ENCODE results near the gene PRDX3. TPM values are rescaled to one million over a fixed set of nuclear protein-coding genes. Genes with fewer than 3 reads are reported as not detected.

PRDX3 gene
- total and polyA plus RNA-seq, 7 experiments from 2014 or later: 11.7 to 120 (median 36.7) TPM

DNA sequence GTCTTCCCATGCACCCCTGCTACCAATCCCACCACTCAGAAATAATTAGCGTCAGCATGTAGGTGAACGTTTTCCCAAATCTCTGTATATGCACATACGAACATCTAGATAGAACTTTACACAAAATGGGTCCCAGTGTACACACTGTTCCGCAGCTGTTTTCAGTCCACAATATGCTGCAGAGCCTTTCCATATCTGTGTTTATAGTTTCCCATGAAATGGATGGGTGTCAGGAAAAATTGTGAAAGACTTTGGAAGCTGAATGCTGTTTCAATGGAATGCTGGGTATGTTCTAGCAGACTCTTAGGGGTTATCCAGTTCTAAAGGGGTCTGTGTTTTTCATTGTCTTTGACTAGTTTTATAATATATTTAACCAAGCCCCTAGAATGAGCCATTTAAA, 42.6 kb upstream of the PRDX3 start:
- H3K4me3 ChIP-seq (ENCODE audit: low read length): no peak overlapping the region
- Mint-ChIP-seq H3K4me1 (peaks cover 16 to 59% (median 49%) of the 10 kb centered on the region in 7 donors), H3K27ac (no peak overlapping the region), H3K36me3 (peaks cover 0 to 4% (median 0%) of the 10 kb centered on the region in 5 donors), H3K9me3 (peaks cover 0 to 2% (median 0%) of the 10 kb centered on the region in 11 donors), H3K27me3 (no peaks in the 10 kb centered on the region), H3K4me3 (no peak overlapping the region)
- H3K27ac ChIP-seq (ENCODE audit: low read depth, low read length): no peak overlapping the region
- CTCF ChIA-PET: no interaction called here
- no peaks in the 10 kb centered on the region for H3K27me3 ChIP-seq (ENCODE audit: control insufficient read depth in 2 of 2, insufficient read depth in 2 of 2, low read length in 2 of 2)
- no peak for DNase-seq
- no peaks in the 10 kb centered on the region for H3K9me3 ChIP-seq (ENCODE audit: control insufficient read depth in 2 of 3, low read length in 3 of 3)
- no peaks in the 10 kb centered on the region for H3K36me3 ChIP-seq (ENCODE audit: control insufficient read depth in 2 of 3, insufficient read depth in 3 of 3, low read length in 3 of 3)
- ATAC-seq: no peak
- H3K4me1 ChIP-seq (ENCODE audit: control insufficient read depth in 2 of 2, insufficient read depth in 2 of 2, low read length in 2 of 2): peaks cover 0 to 11% of the 10 kb centered on the region in 2 donors
- POLR2A ChIA-PET: no interaction called here
- intact Hi-C loops (cut with micrococcal nuclease): no loop called here

DNA sequence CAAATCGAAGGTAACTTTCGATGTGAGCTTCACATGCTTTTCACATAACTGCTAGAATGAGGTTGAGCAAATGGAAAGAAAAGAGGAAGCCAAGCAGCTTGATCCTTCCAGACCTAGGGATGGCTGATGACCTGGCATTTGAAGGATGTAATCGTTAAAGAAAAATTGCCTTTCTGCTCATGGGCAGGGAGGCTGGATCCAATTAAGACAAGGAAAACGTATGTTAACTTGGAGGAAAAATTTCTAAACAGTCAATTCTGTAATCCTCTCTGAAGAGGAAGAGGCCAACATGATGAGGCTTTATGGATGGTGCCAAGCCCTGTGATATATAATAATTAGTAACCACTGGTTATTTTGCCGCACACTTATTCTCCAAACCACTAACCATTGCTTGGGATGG, 41.3 kb upstream of the PRDX3 start:
- ChIA-PET CTCF (no interaction called here), POLR2A (no interaction called here)
- Mint-ChIP-seq H3K4me1 (peaks cover 29 to 63% (median 52%) of the 10 kb centered on the region in 7 donors), H3K36me3 (peaks cover 0 to 4% (median 0%) of the 10 kb centered on the region in 5 donors), H3K27me3 (no peaks in the 10 kb centered on the region), H3K27ac (peak overlapping the region in 1 of 9 donors; percentile 46), H3K9me3 (peaks cover 0 to 2% (median 0%) of the 10 kb centered on the region in 11 donors), H3K4me3 (no peak overlapping the region)
- Histone ChIP-seq H3K27me3 (ENCODE audit: control insufficient read depth in 2 of 2, insufficient read depth in 2 of 2, low read length in 2 of 2) (no peaks in the 10 kb centered on the region), H3K36me3 (ENCODE audit: control insufficient read depth in 2 of 3, insufficient read depth in 3 of 3, low read length in 3 of 3) (no peaks in the 10 kb centered on the region), H3K4me3 (ENCODE audit: low read length) (no peak overlapping the region), H3K9me3 (ENCODE audit: control insufficient read depth in 2 of 3, low read length in 3 of 3) (no peaks in the 10 kb centered on the region), H3K4me1 (ENCODE audit: control insufficient read depth in 2 of 2, insufficient read depth in 2 of 2, low read length in 2 of 2) (peaks cover 0 to 12% of the 10 kb centered on the region in 2 donors), H3K27ac (ENCODE audit: low read depth, low read length) (no peak overlapping the region)
- ATAC-seq: no peak
- DNase-seq: no peak
- intact Hi-C loops (cut with micrococcal nuclease): no loop called here

GRCh38 chr10:119217991-119218490, 39.4 kb upstream of the PRDX3 start:
- POLR2A ChIA-PET: interaction anchor here (1.3 kb wide), 1 partner anchor 9 kb away, joined by 5 read pairs; no protein-coding TSS in a partner anchor

GRCh38 chr10:119217401-119217800, 38.8 kb upstream of the PRDX3 start:
- H3K4me1 Mint-ChIP-seq: peaks cover 38 to 74% (median 65%) of the 10 kb centered on the region in 7 donors
- no peak overlapping the region for H3K4me3 ChIP-seq (ENCODE audit: low read length)
- peaks cover 6 to 35% of the 10 kb centered on the region in 2 donors for H3K4me1 ChIP-seq (ENCODE audit: control insufficient read depth in 2 of 2, insufficient read depth in 2 of 2, low read length in 2 of 2)
- ATAC-seq: peak; percentile 17
- peaks cover 0 to 12% (median 0%) of the 10 kb centered on the region in 5 donors for H3K36me3 Mint-ChIP-seq
- intact Hi-C loops (cut with micrococcal nuclease): no loop called here
- no peaks in the 10 kb centered on the region for H3K27me3 ChIP-seq (ENCODE audit: control insufficient read depth in 2 of 2, insufficient read depth in 2 of 2, low read length in 2 of 2)
- H3K9me3 ChIP-seq (ENCODE audit: control insufficient read depth in 2 of 3, low read length in 3 of 3): no peaks in the 10 kb centered on the region
- ChIA-PET CTCF (interaction anchor here (0.8 kb wide), 1 partner anchor 8 kb away, joined by 5 read pairs; no protein-coding TSS in a partner anchor), POLR2A (interaction anchor here (1.3 kb wide), 1 partner anchor 8 kb away, joined by 5 read pairs; no protein-coding TSS in a partner anchor)
- H3K27ac ChIP-seq (ENCODE audit: low read depth, low read length): no peak overlapping the region
- H3K27me3 Mint-ChIP-seq: no peaks in the 10 kb centered on the region
- H3K4me3 Mint-ChIP-seq: no peak overlapping the region
- H3K27ac Mint-ChIP-seq: peak overlapping the region in 2 of 9 donors; percentile 48 to 88
- DNase-seq: no peak
- no peaks in the 10 kb centered on the region for H3K36me3 ChIP-seq (ENCODE audit: control insufficient read depth in 2 of 3, insufficient read depth in 3 of 3, low read length in 3 of 3)
- H3K9me3 Mint-ChIP-seq: peaks cover 0 to 2% (median 0%) of the 10 kb centered on the region in 11 donors

More at GRCh38 chr10:119217991-119218490, 39.4 kb upstream of the PRDX3 start:
- Mint-ChIP-seq H3K4me3 (peak overlapping the region in 3 of 10 donors; percentile 5 to 16 (median 12)), H3K27me3 (no peaks in the 10 kb centered on the region), H3K27ac (peak overlapping the region in 4 of 9 donors; percentile 13 to 88 (median 41)), H3K36me3 (peaks cover 0 to 8% (median 0%) of the 10 kb centered on the region in 5 donors), H3K4me1 (peaks cover 34 to 72% (median 62%) of the 10 kb centered on the region in 7 donors), H3K9me3 (peaks cover 0 to 2% (median 0%) of the 10 kb centered on the region in 11 donors)
- CTCF ChIA-PET: interaction anchor here (0.6 to 1.1 kb wide), 3 partner anchors 8 to 91 kb away, joined by 3 to 5 read pairs (median 3); no protein-coding TSS in a partner anchor
- no peak overlapping the region for H3K4me3 ChIP-seq (ENCODE audit: low read length)
- DNase-seq (peak in 1 of 9 donors; percentile 25), ATAC-seq (no peak)
- H3K4me1 ChIP-seq (ENCODE audit: control insufficient read depth in 2 of 2, insufficient read depth in 2 of 2, low read length in 2 of 2): peaks cover 0 to 29% of the 10 kb centered on the region in 2 donors
- intact Hi-C loops (cut with micrococcal nuclease): no loop called here
- no peaks in the 10 kb centered on the region for H3K36me3 ChIP-seq (ENCODE audit: control insufficient read depth in 2 of 3, insufficient read depth in 3 of 3, low read length in 3 of 3)
- H3K9me3 ChIP-seq (ENCODE audit: control insufficient read depth in 2 of 3, low read length in 3 of 3): no peaks in the 10 kb centered on the region
- no peaks in the 10 kb centered on the region for H3K27me3 ChIP-seq (ENCODE audit: control insufficient read depth in 2 of 2, insufficient read depth in 2 of 2, low read length in 2 of 2)
- H3K27ac ChIP-seq (ENCODE audit: low read depth, low read length): no peak overlapping the region

- no peaks in the 10 kb centered on the region for H3K36me3 ChIP-seq (ENCODE audit: control insufficient read depth in 2 of 3, insufficient read depth in 3 of 3, low read length in 3 of 3)
- Mint-ChIP-seq H3K9me3 (peaks cover 0 to 2% (median 0%) of the 10 kb centered on the region in 11 donors), H3K36me3 (peaks cover 0 to 12% (median 0%) of the 10 kb centered on the region in 5 donors), H3K27me3 (no peaks in the 10 kb centered on the region), H3K4me3 (no peak overlapping the region), H3K4me1 (peaks cover 39 to 75% (median 68%) of the 10 kb centered on the region in 7 donors), H3K27ac (peak overlapping the region in 5 of 9 donors; percentile 32 to 84 (median 59))
- POLR2A ChIA-PET: interaction anchor here (0.5 to 1.1 kb wide), 3 partner anchors 80 to 225 kb away, joined by 3 to 4 read pairs (median 4); no protein-coding TSS in a partner anchor
- H3K27ac ChIP-seq (ENCODE audit: low read depth, low read length): no peak overlapping the region
- H3K9me3 ChIP-seq (ENCODE audit: control insufficient read depth in 2 of 3, low read length in 3 of 3): no peaks in the 10 kb centered on the region
- ATAC-seq (peak; percentile 31), DNase-seq (no peak)
- CTCF ChIA-PET: no interaction called here
- intact Hi-C loops (cut with micrococcal nuclease): no loop called here
- no peak overlapping the region for H3K4me3 ChIP-seq (ENCODE audit: low read length)
- H3K27me3 ChIP-seq (ENCODE audit: control insufficient read depth in 2 of 2, insufficient read depth in 2 of 2, low read length in 2 of 2): no peaks in the 10 kb centered on the region
- H3K4me1 ChIP-seq (ENCODE audit: control insufficient read depth in 2 of 2, insufficient read depth in 2 of 2, low read length in 2 of 2): peaks cover 11 to 48% of the 10 kb centered on the region in 2 donors
Measured at GRCh38 chr10:119216127-119216526, 37.5 kb upstream of the PRDX3 start.

GRCh38 chr10:119215371-119215770, 36.8 kb upstream of the PRDX3 start:
- CTCF ChIA-PET: interaction anchor here (0.8 kb wide), 1 partner anchor 15 kb away, joined by 5 read pairs; no protein-coding TSS in a partner anchor
- ATAC-seq (no peak), DNase-seq (no peak)
- peak overlapping the region in 1 of 10 donors; percentile 53 for H3K4me3 Mint-ChIP-seq
- peak overlapping the region in 6 of 9 donors; percentile 32 to 84 (median 60) for H3K27ac Mint-ChIP-seq
- no peaks in the 10 kb centered on the region for H3K9me3 ChIP-seq (ENCODE audit: control insufficient read depth in 2 of 3, low read length in 3 of 3)
- H3K27ac ChIP-seq (ENCODE audit: low read depth, low read length): no peak overlapping the region
- no peaks in the 10 kb centered on the region for H3K27me3 ChIP-seq (ENCODE audit: control insufficient read depth in 2 of 2, insufficient read depth in 2 of 2, low read length in 2 of 2)
- H3K9me3 Mint-ChIP-seq: peaks cover 0 to 2% (median 0%) of the 10 kb centered on the region in 11 donors
- POLR2A ChIA-PET: interaction anchor here (1.1 to 1.6 kb wide), 3 partner anchors 9 to 91 kb away, joined by 3 to 4 read pairs (median 3); no protein-coding TSS in a partner anchor
- peaks cover 11 to 54% of the 10 kb centered on the region in 2 donors for H3K4me1 ChIP-seq (ENCODE audit: control insufficient read depth in 2 of 2, insufficient read depth in 2 of 2, low read length in 2 of 2)
- H3K27me3 Mint-ChIP-seq: no peaks in the 10 kb centered on the region
- H3K4me3 ChIP-seq (ENCODE audit: low read length): no peak overlapping the region
- no peaks in the 10 kb centered on the region for H3K36me3 ChIP-seq (ENCODE audit: control insufficient read depth in 2 of 3, insufficient read depth in 3 of 3, low read length in 3 of 3)
- peaks cover 37 to 78% (median 71%) of the 10 kb centered on the region in 7 donors for H3K4me1 Mint-ChIP-seq
- intact Hi-C loops (cut with micrococcal nuclease): no loop called here
- peaks cover 0 to 12% (median 0%) of the 10 kb centered on the region in 5 donors for H3K36me3 Mint-ChIP-seq

Measured in naive thymus-derived CD4-positive, alpha-beta T cell (primary cell).